H1 (cell line): ENCODE measurements around the gene MAP3K6. TPM values are rescaled to one million over a fixed set of nuclear protein-coding genes. Genes with fewer than 3 reads are reported as not detected.

ENCODE experiments used
- BACH1 ChIP-seq: IDR thresholded peaks from 2 replicates; pipeline ENCODE4 v1.6.1; 2012; ENCODE audit warnings: low read length, improper control_type of control experiment
- BCL11A ChIP-seq, 2 experiments: IDR thresholded peaks; one replicate each; pipeline ENCODE4 v1.6.1; 2011; ENCODE audit warnings: low read depth in 2 of 2, low read length in 2 of 2, mild to moderate bottlenecking in 2 of 2
- CTCF ChIP-seq, 3 experiments: IDR thresholded peaks; 1 replicate in 2 of 3; 2 replicates in 1 of 3; pipeline versions ENCODE4 v1.5.1 to v1.6.1; 2011; ENCODE audit warnings: low read length in 3 of 3, mild to moderate bottlenecking in 3 of 3, inconsistent platforms in 2 of 3, low read depth in 1 of 3, moderate library complexity in 1 of 3; ENCODE audit not compliant: insufficient read depth in 1 of 3; ENCODE audit errors: control extremely low read depth in 1 of 3
- FOSL1 ChIP-seq: IDR thresholded peaks from 2 replicates; pipeline ENCODE4 v1.6.1; 2011; ENCODE audit warnings: mild to moderate bottlenecking, low read depth, low read length, moderate library complexity; ENCODE audit not compliant: insufficient read depth
- HDAC6 ChIP-seq: IDR thresholded peaks from one replicate; pipeline ENCODE4 v1.7.1; 2012; ENCODE audit warnings: low read depth, mild to moderate bottlenecking, inconsistent platforms, low read length, moderate library complexity
- KDM4A ChIP-seq: IDR thresholded peaks from one replicate; pipeline ENCODE4 v1.7.1; 2012; ENCODE audit warnings: low read depth, mild to moderate bottlenecking, moderate library complexity, low read length, inconsistent platforms; ENCODE audit not compliant: severe bottlenecking
- KDM5A ChIP-seq: fragments of 200-600 bp; IDR thresholded peaks from 2 replicates; pipeline ENCODE4 v1.7.1; 2012; ENCODE audit warnings: mild to moderate bottlenecking, low read length, inconsistent platforms, mixed read lengths
- MAFK ChIP-seq: IDR thresholded peaks from 2 replicates; pipeline ENCODE4 v1.6.1; 2012; ENCODE audit warnings: low read depth, mild to moderate bottlenecking, improper control_type of control experiment, low read length
- POLR2AphosphoS5 ChIP-seq: IDR thresholded peaks from 2 replicates; pipeline ENCODE4 v1.6.1; 2011; ENCODE audit warnings: low read depth, low read length
- RNF2 ChIP-seq: fragments of 200-900, 300-1000 bp; sonication (generic); IDR thresholded peaks from 2 replicates; pipeline ENCODE4 v1.7.1; 2016; ENCODE audit warnings: borderline replicate concordance, low read depth, mild to moderate bottlenecking, antibody characterized with exemption, low read length; ENCODE audit not compliant: poor library complexity, severe bottlenecking; ENCODE audit errors: missing control alignments
- TBP ChIP-seq: IDR thresholded peaks from 2 replicates; pipeline ENCODE4 v1.6.1; 2011; ENCODE audit warnings: low read depth, low read length, improper control_type of control experiment
- TEAD4 ChIP-seq: IDR thresholded peaks from 2 replicates; pipeline ENCODE4 v1.6.1; 2012; ENCODE audit warnings: low read depth, low read length, inconsistent platforms, mixed read lengths
- YY1 ChIP-seq: IDR thresholded peaks from 2 replicates; pipeline ENCODE4 v1.6.1; 2011; ENCODE audit warnings: low read depth, mild to moderate bottlenecking, low read length
- polyA plus RNA-seq, 7 experiments: library from polyadenylated mRNA; depleted of rRNA in 3 of 7; stranded (reverse) in 5 of 7; unstranded in 2 of 7; fragments of >200 nt in 5 of 7; fragments of 200-250 nt in 2 of 7; gene quantifications; 1 replicate in 5 of 7; 2 replicates in 1 of 7; 4 replicates in 1 of 7; pipeline versions ENCODE4 v1.2.1 to v1.2.3, GENCODE V29; 2011 to 2013; ENCODE audit warnings: missing spikeins in 2 of 7, mixed read lengths in 2 of 7
- total RNA-seq: library from RNA; stranded (reverse); fragmentation: NEBNext Ultra II Directional; extraction: Animal tissue kit (Norgen Biotek cat#: 25700); gene quantifications from 2 replicates; pipeline ENCODE4 v1.2.1, GENCODE V29; 2021

MAP3K6 gene
- total and polyA plus RNA-seq, 2 of the 8 experiments (the other 6 are each of a cell fraction or from before 2014, with no cell fraction given): 7.4 to 7.6 TPM

- TF ChIP-seq FOSL1 (no peak), CTCF (IDR thresholded peaks at IDR 0.05; ENCODE audit: control extremely low read depth in 1 of 3, insufficient read depth in 1 of 3, low read depth in 1 of 3, low read length in 3 of 3) (peak in 2 of 3 experiments; percentile 55 to 60; a peak in 3 of 4 replicates), TBP (no peak), HDAC6 (no peak), RNF2 (no peak), BACH1 (peak; percentile 33; the same call in 1 of the 2 replicates), YY1 (no peak), BCL11A (IDR thresholded peaks at IDR 0.05; ENCODE audit: low read depth in 2 of 2, low read length in 2 of 2) (no peak), POLR2AphosphoS5 (no peak), MAFK (no peak), TEAD4 (no peak), KDM5A (no peak), KDM4A (peak; percentile 58)
Measured at GRCh38 chr1:27392096-27392777, 25.5 kb upstream of the MAP3K6 start, which contains the start of gene GPR3 (continued).
